ENCODE measurements around the gene FIBP.

- TF ChIP-seq CTCF (IDR thresholded peaks at IDR 0.05) (no peak), ZFX (IDR thresholded peaks at IDR 0.05; ENCODE audit: borderline replicate concordance) (no peak)
Observed at GRCh38 chr11:65861165-65861505, 27.1 kb downstream of the FIBP start.
